HepG2 (cell line): ENCODE data around the gene ATP9A. TPM values are rescaled to one million over a fixed set of nuclear protein-coding genes. Genes with fewer than 3 reads are reported as not detected.

Source experiments
- FOXM1 ChIP-seq: sonication (generic); formaldehyde crosslinking; IDR thresholded peaks from 2 replicates; pipeline ENCODE4 v1.5.0; 2020; ENCODE audit warnings: missing genetic modification reagents
- FOXO1 ChIP-seq: sonication (generic); formaldehyde crosslinking; IDR thresholded peaks from 2 replicates; pipeline ENCODE4 v1.4.0; 2020; ENCODE audit warnings: missing genetic modification reagents
- GABPA ChIP-seq, 2 experiments: IDR thresholded peaks; 2 replicates each; pipeline ENCODE4 v1.6.1; 2011 to 2016; ENCODE audit warnings: low read depth in 2 of 2, low read length in 1 of 2, missing biosample characterization in 1 of 2, missing genetic modification characterization in 1 of 2
- HCFC1 ChIP-seq: fragments of 150-350 bp; IDR thresholded peaks from 2 replicates; pipeline ENCODE4 v1.6.1; 2014; ENCODE audit warnings: low read depth, low read length
- MIER2 ChIP-seq: IDR thresholded peaks from 2 replicates; pipeline ENCODE4 v1.6.1; 2016; ENCODE audit warnings: missing biosample characterization, missing genetic modification reagents
- MTA1 ChIP-seq: sonication (generic); formaldehyde crosslinking; IDR thresholded peaks from 2 replicates; pipeline ENCODE4 v1.4.0; 2020; ENCODE audit warnings: missing genetic modification reagents, mild to moderate bottlenecking, borderline replicate concordance
- NFKB2 ChIP-seq: sonication (generic); formaldehyde crosslinking; IDR thresholded peaks from 2 replicates; pipeline ENCODE4 v1.4.0; 2020; ENCODE audit warnings: missing genetic modification reagents, borderline replicate concordance
- NFYC ChIP-seq: IDR thresholded peaks from 2 replicates; pipeline ENCODE4 v1.6.1; 2016; ENCODE audit warnings: missing genetic modification reagents, missing compliant biosample characterization
- POGZ ChIP-seq: sonication (generic); formaldehyde crosslinking; IDR thresholded peaks from 2 replicates; pipeline ENCODE4 v1.4.0; 2020; ENCODE audit warnings: mild to moderate bottlenecking, missing genetic modification reagents
- POLR2AphosphoS5 ChIP-seq: IDR thresholded peaks from 2 replicates; pipeline ENCODE4 v1.6.1; 2012; ENCODE audit warnings: low read depth, low read length
- RBM22 ChIP-seq: fragments of 200-400 bp; formaldehyde crosslinking; optimal IDR thresholded peaks from 2 replicates; pipeline ENCODE3; 2017; ENCODE audit warnings: mild to moderate bottlenecking, low read length, moderate library complexity
- RFX1 ChIP-seq: fragments of 450-650 bp; IDR thresholded peaks from 2 replicates; pipeline ENCODE4 v1.6.1; 2017
- SP140L ChIP-seq: sonication (generic); formaldehyde crosslinking; IDR thresholded peaks from 2 replicates; pipeline ENCODE4 v1.4.0; 2020; ENCODE audit warnings: missing genetic modification reagents, borderline replicate concordance
- STAT5B ChIP-seq: sonication (generic); formaldehyde crosslinking; IDR thresholded peaks from 2 replicates; pipeline ENCODE4 v1.4.0; 2020; ENCODE audit warnings: missing genetic modification reagents
- TAF15 ChIP-seq: fragments of 200-400 bp; formaldehyde crosslinking; IDR thresholded peaks from one replicate; pipeline ENCODE4 v1.6.1; 2018; ENCODE audit warnings: mild to moderate bottlenecking, low read depth, low read length; ENCODE audit not compliant: poor library complexity, severe bottlenecking
- TP53 ChIP-seq: sonication (generic); formaldehyde crosslinking; conservative IDR thresholded peaks from 2 replicates; pipeline ENCODE4 v1.4.0; 2020; ENCODE audit warnings: missing genetic modification reagents
- ZFP82 ChIP-seq: sonication (generic); formaldehyde crosslinking; IDR thresholded peaks from 2 replicates; pipeline ENCODE4 v1.5.1; 2020; ENCODE audit warnings: mild to moderate bottlenecking, missing genetic modification reagents, borderline replicate concordance
- ZNF138 ChIP-seq: sonication (generic); formaldehyde crosslinking; IDR thresholded peaks from 2 replicates; pipeline ENCODE4 v1.5.0; 2020; ENCODE audit warnings: mild to moderate bottlenecking, low read depth, missing genetic modification reagents
- ZNF552 ChIP-seq: sonication (generic); formaldehyde crosslinking; IDR thresholded peaks from 2 replicates; pipeline ENCODE4 v1.9.0; 2022; ENCODE audit warnings: missing genetic modification reagents, mild to moderate bottlenecking, borderline replicate concordance
- ZNF746 ChIP-seq: sonication (generic); formaldehyde crosslinking; IDR thresholded peaks from 2 replicates; pipeline ENCODE4 v1.8.0; 2022; ENCODE audit warnings: mild to moderate bottlenecking, missing genetic modification reagents
- polyA plus RNA-seq, 8 experiments: library from polyadenylated mRNA; depleted of rRNA in 3 of 8; stranded (reverse) in 7 of 8; unstranded in 1 of 8; fragments of >200 nt; fragmentation: Illumina TruSeq in 4 of 8; extraction: Trizol in 4 of 8; gene quantifications; 2 replicates each; pipeline versions ENCODE4 v1.2.1 to v1.2.3, GENCODE V29; 2011 to 2016; ENCODE audit warnings: low read depth in 4 of 8, missing spikeins in 1 of 8, mixed read lengths in 1 of 8; ENCODE audit not compliant: insufficient read depth in 1 of 8
- total RNA-seq, 5 experiments: library from RNA; depleted of rRNA; stranded (reverse); fragments of >200 nt; fragmentation: Illumina TruSeq; extraction: Trizol; gene quantifications; 2 replicates each; pipeline ENCODE4 v1.2.3, GENCODE V29; 2016; ENCODE audit warnings: low read depth in 1 of 5
- TF ChIP-seq, protein P1 (sequence below): sonication (generic); formaldehyde crosslinking; IDR thresholded peaks from 2 replicates; pipeline ENCODE4 v1.4.0; 2020; ENCODE audit warnings: missing genetic modification reagents
- TF ChIP-seq, protein P2 (sequence below): sonication (generic); formaldehyde crosslinking; IDR thresholded peaks from 2 replicates; pipeline ENCODE4 v1.5.0; 2020; ENCODE audit warnings: missing genetic modification reagents
- TF ChIP-seq, protein P3 (sequence below): sonication (generic); formaldehyde crosslinking; IDR thresholded peaks from 2 replicates; pipeline ENCODE4 v1.8.1; 2023; ENCODE audit warnings: mild to moderate bottlenecking, missing genetic modification reagents, borderline replicate concordance
- TF ChIP-seq, protein P4 (sequence below): sonication (generic); formaldehyde crosslinking; IDR thresholded peaks from 2 replicates; pipeline ENCODE4 v1.8.0; 2022; ENCODE audit warnings: mild to moderate bottlenecking, missing genetic modification reagents, borderline replicate concordance

Gene ATP9A
- total and polyA plus RNA-seq, 2 of the 13 experiments (the other 11 are each of a cell fraction or from before 2014, with no cell fraction given): 11.8 to 18.5 TPM

DNA sequence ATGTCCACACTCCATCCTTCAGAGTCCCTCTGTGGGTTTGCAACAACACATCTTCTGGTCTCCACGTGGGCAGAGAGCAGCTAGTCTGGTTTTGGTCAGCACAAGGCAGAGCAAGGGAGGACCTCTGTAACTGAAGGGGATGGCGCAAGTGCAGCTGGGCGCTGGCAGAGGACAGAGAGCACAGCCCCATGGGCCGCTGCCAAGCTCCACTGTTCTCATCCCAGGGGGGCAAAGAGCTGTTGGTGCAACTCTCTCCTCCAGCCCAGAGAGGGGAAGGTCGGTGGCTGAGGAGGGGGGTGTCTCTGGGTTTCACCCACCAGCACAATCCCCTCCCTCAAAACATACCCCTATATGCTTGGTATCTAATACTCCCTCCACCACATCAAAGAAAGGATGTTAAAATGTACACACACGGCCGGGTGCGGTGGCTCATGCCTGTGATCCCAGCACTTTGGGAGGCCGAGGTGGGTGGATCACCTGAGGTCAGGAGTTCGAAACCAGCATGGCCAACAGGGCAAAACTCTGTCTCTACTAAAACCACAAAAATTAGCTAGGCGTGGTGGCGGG, 9.1 kb downstream of the ATP9A start (continued):
- TF ChIP-seq, protein P1, sequence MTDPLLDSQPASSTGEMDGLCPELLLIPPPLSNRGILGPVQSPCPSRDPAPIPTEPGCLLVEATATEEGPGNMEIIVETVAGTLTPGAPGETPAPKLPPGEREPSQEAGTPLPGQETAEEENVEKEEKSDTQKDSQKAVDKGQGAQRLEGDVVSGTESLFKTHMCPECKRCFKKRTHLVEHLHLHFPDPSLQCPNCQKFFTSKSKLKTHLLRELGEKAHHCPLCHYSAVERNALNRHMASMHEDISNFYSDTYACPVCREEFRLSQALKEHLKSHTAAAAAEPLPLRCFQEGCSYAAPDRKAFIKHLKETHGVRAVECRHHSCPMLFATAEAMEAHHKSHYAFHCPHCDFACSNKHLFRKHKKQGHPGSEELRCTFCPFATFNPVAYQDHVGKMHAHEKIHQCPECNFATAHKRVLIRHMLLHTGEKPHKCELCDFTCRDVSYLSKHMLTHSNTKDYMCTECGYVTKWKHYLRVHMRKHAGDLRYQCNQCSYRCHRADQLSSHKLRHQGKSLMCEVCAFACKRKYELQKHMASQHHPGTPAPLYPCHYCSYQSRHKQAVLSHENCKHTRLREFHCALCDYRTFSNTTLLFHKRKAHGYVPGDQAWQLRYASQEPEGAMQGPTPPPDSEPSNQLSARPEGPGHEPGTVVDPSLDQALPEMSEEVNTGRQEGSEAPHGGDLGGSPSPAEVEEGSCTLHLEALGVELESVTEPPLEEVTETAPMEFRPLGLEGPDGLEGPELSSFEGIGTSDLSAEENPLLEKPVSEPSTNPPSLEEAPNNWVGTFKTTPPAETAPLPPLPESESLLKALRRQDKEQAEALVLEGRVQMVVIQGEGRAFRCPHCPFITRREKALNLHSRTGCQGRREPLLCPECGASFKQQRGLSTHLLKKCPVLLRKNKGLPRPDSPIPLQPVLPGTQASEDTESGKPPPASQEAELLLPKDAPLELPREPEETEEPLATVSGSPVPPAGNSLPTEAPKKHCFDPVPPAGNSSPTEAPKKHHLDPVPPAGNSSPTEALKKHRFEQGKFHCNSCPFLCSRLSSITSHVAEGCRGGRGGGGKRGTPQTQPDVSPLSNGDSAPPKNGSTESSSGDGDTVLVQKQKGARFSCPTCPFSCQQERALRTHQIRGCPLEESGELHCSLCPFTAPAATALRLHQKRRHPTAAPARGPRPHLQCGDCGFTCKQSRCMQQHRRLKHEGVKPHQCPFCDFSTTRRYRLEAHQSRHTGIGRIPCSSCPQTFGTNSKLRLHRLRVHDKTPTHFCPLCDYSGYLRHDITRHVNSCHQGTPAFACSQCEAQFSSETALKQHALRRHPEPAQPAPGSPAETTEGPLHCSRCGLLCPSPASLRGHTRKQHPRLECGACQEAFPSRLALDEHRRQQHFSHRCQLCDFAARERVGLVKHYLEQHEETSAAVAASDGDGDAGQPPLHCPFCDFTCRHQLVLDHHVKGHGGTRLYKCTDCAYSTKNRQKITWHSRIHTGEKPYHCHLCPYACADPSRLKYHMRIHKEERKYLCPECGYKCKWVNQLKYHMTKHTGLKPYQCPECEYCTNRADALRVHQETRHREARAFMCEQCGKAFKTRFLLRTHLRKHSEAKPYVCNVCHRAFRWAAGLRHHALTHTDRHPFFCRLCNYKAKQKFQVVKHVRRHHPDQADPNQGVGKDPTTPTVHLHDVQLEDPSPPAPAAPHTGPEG (CRISPR knock-in tag): no peak
- TF ChIP-seq POGZ (CRISPR knock-in tag) (no peak), TAF15 (no peak), SP140L (CRISPR knock-in tag) (no peak), RBM22 (no peak), NFKB2 (CRISPR knock-in tag) (no peak), RFX1 (no peak), POLR2AphosphoS5 (no peak), FOXO1 (CRISPR knock-in tag) (peak; percentile 54; the same call in 1 of the 2 replicates), GABPA (IDR thresholded peaks at IDR 0.05; ENCODE audit: low read depth, low read length) (no peak), GABPA (CRISPR knock-in tag; IDR thresholded peaks at IDR 0.05; ENCODE audit: low read depth) (no peak), ZNF138 (no peak), MTA1 (CRISPR knock-in tag) (no peak; the same call in 1 of the 2 replicates), TP53 (CRISPR knock-in tag) (no peak), ZNF552 (no peak), HCFC1 (no peak), ZFP82 (no peak), MIER2 (CRISPR knock-in tag) (no peak), NFYC (CRISPR knock-in tag) (no peak), STAT5B (CRISPR knock-in tag) (no peak), FOXM1 (CRISPR knock-in tag) (no peak), ZNF746 (CRISPR knock-in tag) (peak; percentile 36; the same call in 1 of the 2 replicates)
- TF ChIP-seq, protein P2, sequence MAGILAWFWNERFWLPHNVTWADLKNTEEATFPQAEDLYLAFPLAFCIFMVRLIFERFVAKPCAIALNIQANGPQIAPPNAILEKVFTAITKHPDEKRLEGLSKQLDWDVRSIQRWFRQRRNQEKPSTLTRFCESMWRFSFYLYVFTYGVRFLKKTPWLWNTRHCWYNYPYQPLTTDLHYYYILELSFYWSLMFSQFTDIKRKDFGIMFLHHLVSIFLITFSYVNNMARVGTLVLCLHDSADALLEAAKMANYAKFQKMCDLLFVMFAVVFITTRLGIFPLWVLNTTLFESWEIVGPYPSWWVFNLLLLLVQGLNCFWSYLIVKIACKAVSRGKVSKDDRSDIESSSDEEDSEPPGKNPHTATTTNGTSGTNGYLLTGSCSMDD (CRISPR knock-in tag): no peak
- TF ChIP-seq, protein P3, sequence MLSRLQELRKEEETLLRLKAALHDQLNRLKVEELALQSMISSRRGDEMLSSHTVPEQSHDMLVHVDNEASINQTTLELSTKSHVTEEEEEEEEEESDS (CRISPR knock-in tag): no peak
- TF ChIP-seq, protein P4, sequence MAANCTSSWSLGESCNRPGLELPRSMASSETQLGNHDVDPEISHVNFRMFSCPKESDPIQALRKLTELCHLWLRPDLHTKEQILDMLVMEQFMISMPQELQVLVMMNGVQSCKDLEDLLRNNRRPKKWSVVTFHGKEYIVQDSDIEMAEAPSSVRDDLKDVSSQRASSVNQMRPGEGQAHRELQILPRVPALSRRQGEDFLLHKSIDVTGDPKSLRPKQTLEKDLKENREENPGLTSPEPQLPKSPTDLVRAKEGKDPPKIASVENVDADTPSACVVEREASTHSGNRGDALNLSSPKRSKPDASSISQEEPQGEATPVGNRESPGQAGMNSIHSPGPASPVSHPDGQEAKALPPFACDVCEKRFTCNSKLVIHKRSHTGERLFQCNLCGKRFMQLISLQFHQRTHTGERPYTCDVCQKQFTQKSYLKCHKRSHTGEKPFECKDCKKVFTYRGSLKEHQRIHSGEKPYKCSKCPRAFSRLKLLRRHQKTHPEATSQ (CRISPR knock-in tag): no peak
